Measurements from ENCODE around the gene LAMC3.
A peak's percentile ranks its signal among the peaks of the same experiment; 100 is the strongest.

The LAMC3 gene

DNA sequence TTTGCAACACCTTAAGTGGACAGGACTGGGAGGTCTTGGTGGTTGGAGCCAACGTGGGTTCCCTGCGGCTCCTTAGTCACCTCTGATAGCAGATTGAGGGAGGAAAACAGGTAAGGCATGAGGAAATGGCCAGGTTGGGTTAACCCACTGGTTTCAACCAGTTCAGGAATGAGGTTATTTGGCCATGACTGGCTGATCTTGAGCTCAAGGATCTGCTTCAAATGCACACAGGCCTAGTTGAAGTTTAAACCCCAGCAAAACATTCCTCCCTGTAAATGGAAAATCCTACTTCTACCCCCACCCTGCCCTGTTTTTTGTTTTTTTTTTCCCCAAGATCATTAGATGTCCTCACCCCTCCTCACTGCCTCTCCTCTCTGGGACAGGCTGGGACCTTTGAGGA, 113.2 kb downstream of the LAMC3 start:
- H3K4me3 ChIP-seq (ENCODE audit: low read depth, low read length), result no peak overlapping the region
- no peak overlapping the region for H3K27ac ChIP-seq
- peaks cover 4% of the 10 kb centered on the region for H3K27me3 ChIP-seq (replicated peaks)
- TF ChIP-seq, protein P1, sequence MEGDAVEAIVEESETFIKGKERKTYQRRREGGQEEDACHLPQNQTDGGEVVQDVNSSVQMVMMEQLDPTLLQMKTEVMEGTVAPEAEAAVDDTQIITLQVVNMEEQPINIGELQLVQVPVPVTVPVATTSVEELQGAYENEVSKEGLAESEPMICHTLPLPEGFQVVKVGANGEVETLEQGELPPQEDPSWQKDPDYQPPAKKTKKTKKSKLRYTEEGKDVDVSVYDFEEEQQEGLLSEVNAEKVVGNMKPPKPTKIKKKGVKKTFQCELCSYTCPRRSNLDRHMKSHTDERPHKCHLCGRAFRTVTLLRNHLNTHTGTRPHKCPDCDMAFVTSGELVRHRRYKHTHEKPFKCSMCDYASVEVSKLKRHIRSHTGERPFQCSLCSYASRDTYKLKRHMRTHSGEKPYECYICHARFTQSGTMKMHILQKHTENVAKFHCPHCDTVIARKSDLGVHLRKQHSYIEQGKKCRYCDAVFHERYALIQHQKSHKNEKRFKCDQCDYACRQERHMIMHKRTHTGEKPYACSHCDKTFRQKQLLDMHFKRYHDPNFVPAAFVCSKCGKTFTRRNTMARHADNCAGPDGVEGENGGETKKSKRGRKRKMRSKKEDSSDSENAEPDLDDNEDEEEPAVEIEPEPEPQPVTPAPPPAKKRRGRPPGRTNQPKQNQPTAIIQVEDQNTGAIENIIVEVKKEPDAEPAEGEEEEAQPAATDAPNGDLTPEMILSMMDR (IDR thresholded peaks at IDR 0.05; ENCODE audit: low read depth, low read length, missing control alignments), result no peak
- no peak for DNase-seq
- in situ Hi-C loops (cut with HindIII; ENCODE audit: low pct_ligation_motif_present, low sequenced_read_pairs), result no loop called here
- H3K36me3 ChIP-seq (replicated peaks), result no peaks in the 10 kb centered on the region

DNA sequence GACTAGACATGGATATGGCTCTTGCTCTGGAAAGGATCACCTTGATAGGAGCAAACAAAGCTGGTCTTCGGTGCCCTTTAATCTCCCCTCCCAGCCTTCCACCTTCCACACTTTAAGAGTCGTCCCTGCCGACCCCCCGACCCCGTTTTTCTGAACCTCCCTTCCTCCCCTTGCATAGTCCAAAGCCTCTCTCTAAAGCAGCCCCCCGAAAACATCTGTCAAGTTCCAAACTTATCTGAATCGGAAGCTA, 116.0 kb downstream of the LAMC3 start:
- TF ChIP-seq, protein P1 (IDR thresholded peaks at IDR 0.05; ENCODE audit: low read depth, low read length, missing control alignments), result no peak
- H3K4me3 ChIP-seq (ENCODE audit: low read depth, low read length), result peak overlapping the region; percentile 99
- H3K27me3 ChIP-seq (replicated peaks), result no peaks in the 10 kb centered on the region
- DNase-seq, result no peak
- H3K27ac ChIP-seq, result peak overlapping the region; percentile 52
- peaks cover 23% of the 10 kb centered on the region for H3K36me3 ChIP-seq (replicated peaks)
- in situ Hi-C loops (cut with HindIII; ENCODE audit: low pct_ligation_motif_present, low sequenced_read_pairs), result no loop called here

DNA sequence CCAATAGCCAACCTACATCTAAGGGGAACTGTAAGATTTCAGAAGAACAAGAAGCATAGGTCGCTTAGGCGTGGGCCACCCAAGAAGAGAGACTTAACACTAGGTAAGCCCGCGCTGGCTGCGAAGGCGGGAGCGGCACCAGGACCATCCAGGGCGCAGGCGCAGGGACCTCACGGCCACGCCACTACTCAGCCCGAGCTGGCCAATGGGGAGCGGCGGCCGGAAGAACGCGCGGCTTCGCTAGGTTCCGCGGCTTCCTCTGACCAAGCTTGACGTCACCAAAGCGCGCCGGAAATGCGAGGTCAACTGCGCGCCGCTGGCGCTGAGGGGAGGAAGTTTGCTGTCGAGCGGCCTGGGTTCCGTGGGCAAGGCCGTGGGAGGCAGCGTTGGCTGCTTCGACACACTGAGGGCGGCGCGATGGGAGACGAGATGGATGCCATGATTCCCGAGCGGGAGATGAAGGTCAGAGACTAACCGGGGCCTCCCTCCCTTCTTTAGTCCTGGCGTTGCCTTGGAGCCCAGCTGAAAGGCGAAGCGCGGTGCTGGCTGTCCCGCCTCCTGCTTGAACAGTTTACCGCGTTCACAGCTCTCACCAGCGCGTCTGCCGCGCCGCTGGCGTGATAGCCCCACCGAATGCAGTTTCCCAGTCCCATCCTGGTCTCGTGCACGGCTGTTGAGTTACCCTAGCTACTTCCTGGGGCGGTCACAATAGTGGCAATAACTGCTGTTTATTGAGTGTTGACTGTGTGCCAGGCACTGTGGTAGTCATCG, 116.5 kb downstream of the LAMC3 start, which contains the start of gene NUP214:
Gene NUP214, plus strand, starts transcription at position 299 of the 771 bp plus-strand sequence. Its CDS starts 119 bp downstream, at position 418.
- peak within 1 kb of the TSS; percentile 99 for H3K4me3 ChIP-seq (ENCODE audit: low read depth, low read length)
- peaks cover 26% of the 10 kb centered on the region for H3K36me3 ChIP-seq (replicated peaks)
- in situ Hi-C loops (cut with HindIII; ENCODE audit: low pct_ligation_motif_present, low sequenced_read_pairs), result no loop called here
- no peaks in the 10 kb centered on the region for H3K27me3 ChIP-seq (replicated peaks)
- TF ChIP-seq, protein P1 (IDR thresholded peaks at IDR 0.05; ENCODE audit: low read depth, low read length, missing control alignments), result no peak
- peak within 1 kb of the TSS; percentile 52 for H3K27ac ChIP-seq
- DNase-seq, result peak; percentile 97

DNA sequence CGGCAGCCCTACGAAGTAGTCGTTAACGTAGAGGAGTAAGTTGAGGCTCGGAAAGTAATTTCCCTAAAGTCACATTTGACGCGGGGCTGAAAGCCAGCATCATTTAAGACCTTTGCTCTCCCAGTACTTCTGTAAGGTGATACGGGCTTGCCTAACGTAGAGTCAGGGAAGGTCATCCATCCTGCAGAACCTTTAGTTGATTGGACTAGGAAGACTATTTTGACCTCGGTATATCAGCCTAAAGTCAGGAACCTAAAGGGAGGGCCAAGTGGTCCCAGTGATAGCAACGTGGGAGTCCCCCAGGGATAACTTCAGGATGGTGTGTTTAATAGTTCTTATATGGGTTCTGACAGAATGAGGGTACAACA, 117.1 kb downstream of the LAMC3 start:
- H3K27ac ChIP-seq, result peak overlapping the region; percentile 52
- peak overlapping the region; percentile 99 for H3K4me3 ChIP-seq (ENCODE audit: low read depth, low read length)
- DNase-seq, result no peak
- in situ Hi-C loops (cut with HindIII; ENCODE audit: low pct_ligation_motif_present, low sequenced_read_pairs), result no loop called here
- peaks cover 31% of the 10 kb centered on the region for H3K36me3 ChIP-seq (replicated peaks)
- H3K27me3 ChIP-seq (replicated peaks), result no peaks in the 10 kb centered on the region
- TF ChIP-seq, protein P1 (IDR thresholded peaks at IDR 0.05; ENCODE audit: low read depth, low read length, missing control alignments), result no peak

DNA sequence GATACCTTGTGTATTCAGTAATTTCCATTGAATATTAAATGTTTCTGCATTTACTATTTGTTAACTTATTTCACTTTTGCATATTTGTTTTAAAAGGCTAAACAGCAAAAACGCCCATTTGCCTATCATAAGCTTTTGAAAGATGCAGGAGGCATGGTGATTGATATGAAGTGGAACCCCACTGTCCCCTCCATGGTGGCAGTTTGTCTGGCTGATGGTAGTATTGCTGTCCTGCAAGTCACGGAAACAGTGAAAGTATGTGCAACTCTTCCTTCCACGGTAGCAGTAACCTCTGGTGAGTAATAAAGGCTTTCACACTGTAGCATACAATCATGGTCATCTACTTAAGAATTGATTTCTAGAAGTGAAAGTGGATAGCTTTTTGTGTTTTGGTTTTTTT, 120.2 kb downstream of the LAMC3 start:
- DNase-seq, result no peak
- H3K36me3 ChIP-seq (replicated peaks), result peaks cover 60% of the 10 kb centered on the region
- TF ChIP-seq, protein P1 (IDR thresholded peaks at IDR 0.05; ENCODE audit: low read depth, low read length, missing control alignments), result no peak
- no peak overlapping the region for H3K4me3 ChIP-seq (ENCODE audit: low read depth, low read length)
- no peaks in the 10 kb centered on the region for H3K27me3 ChIP-seq (replicated peaks)
- no peak overlapping the region for H3K27ac ChIP-seq
- in situ Hi-C loops (cut with HindIII; ENCODE audit: low pct_ligation_motif_present, low sequenced_read_pairs), result no loop called here

DNA sequence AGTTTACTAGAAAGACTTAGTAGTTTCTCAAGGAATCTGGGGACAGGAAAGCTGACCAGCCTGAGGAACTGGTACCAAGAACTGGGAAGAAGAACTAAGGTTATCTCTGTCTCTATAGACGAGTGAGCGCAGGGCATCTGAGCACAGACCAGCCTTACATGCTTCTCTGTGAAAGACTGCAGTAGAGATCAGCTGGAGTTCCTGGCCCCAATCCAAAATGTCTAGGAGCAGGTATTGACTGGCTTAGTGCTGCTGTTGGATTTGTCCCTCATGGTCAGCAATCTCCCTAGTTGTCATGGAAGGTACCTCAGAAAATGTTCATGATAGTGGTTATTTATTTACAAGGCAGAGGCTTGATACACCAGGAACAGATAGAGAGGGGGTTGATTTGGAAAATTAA, 129.7 kb downstream of the LAMC3 start:
- in situ Hi-C loops (cut with HindIII; ENCODE audit: low pct_ligation_motif_present, low sequenced_read_pairs), result no loop called here
- TF ChIP-seq, protein P1 (IDR thresholded peaks at IDR 0.05; ENCODE audit: low read depth, low read length, missing control alignments), result no peak
- no peak overlapping the region for H3K4me3 ChIP-seq (ENCODE audit: low read depth, low read length)
- no peak overlapping the region for H3K27ac ChIP-seq
- H3K27me3 ChIP-seq (replicated peaks), result peaks cover 5% of the 10 kb centered on the region
- H3K36me3 ChIP-seq (replicated peaks), result peaks cover 80% of the 10 kb centered on the region
- DNase-seq, result no peak

All from brain microvascular endothelial cell (primary cell).